Measurements from ENCODE around the gene TM4SF4. TPM values are rescaled to one million over a fixed set of nuclear protein-coding genes. Genes with fewer than 3 reads are reported as not detected.
"Not testable (repeated sequence)": the region's sequence is repeated elsewhere in the genome, so short reads cannot be mapped to it uniquely, and the experiment has no call there.

The TM4SF4 gene
- total RNA-seq, 1 donor from 2014 or later, result not detected

DNA sequence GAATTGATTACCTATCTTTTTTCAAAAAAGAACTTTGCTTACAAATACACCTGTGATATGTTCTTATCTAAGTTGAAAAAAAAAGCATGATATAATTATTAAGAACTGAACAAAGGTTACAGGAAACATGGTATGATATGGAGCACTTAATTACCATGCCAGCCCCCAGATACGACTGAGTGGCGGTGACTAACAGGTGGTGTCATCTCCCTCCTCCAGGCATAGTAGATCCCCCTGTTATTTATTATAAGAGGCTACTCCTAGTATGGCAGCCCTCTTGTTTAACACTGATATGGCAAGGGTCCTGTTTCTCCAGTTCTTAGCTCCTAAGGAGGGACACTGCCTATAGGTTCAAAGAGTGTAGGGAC, 31.0 kb upstream of the TM4SF4 start:
- H3K36me3 Mint-ChIP-seq (ENCODE audit: low read depth), result no peaks in the 10 kb centered on the region
- peaks cover 4% of the 10 kb centered on the region for H3K4me1 Mint-ChIP-seq (ENCODE audit: low read depth)
- intact Hi-C loops (cut with micrococcal nuclease), result no loop called here
- H3K27ac Mint-ChIP-seq, result no peak overlapping the region
- H3K4me3 Mint-ChIP-seq (ENCODE audit: low read depth), result no peak overlapping the region
- H3K27me3 Mint-ChIP-seq (ENCODE audit: low read depth), result peaks cover 8% of the 10 kb centered on the region
- no peaks in the 10 kb centered on the region for H3K9me3 Mint-ChIP-seq
- no peak for DNase-seq (ENCODE audit: low spot score)

- H3K4me1 Mint-ChIP-seq (ENCODE audit: low read depth); H3K9me3 Mint-ChIP-seq; H3K27ac Mint-ChIP-seq; H3K4me3 Mint-ChIP-seq (ENCODE audit: low read depth); H3K27me3 Mint-ChIP-seq (ENCODE audit: low read depth); DNase-seq (ENCODE audit: low spot score); intact Hi-C loops (cut with micrococcal nuclease); H3K36me3 Mint-ChIP-seq (ENCODE audit: low read depth): not testable (repeated sequence)
Measured at GRCh38 chr3:149444867-149445266, 29.6 kb upstream of the TM4SF4 start.

- intact Hi-C loops (cut with micrococcal nuclease), result no loop called here
- H3K27me3 Mint-ChIP-seq (ENCODE audit: low read depth), result peaks cover under 1% of the 10 kb centered on the region
- DNase-seq (ENCODE audit: low spot score), result no peak
- no peaks in the 10 kb centered on the region for H3K36me3 Mint-ChIP-seq (ENCODE audit: low read depth)
- no peak overlapping the region for H3K27ac Mint-ChIP-seq
- peaks cover 4% of the 10 kb centered on the region for H3K4me1 Mint-ChIP-seq (ENCODE audit: low read depth)
- peaks cover 22% of the 10 kb centered on the region for H3K9me3 Mint-ChIP-seq
- H3K4me3 Mint-ChIP-seq (ENCODE audit: low read depth), result no peak overlapping the region
Measured at GRCh38 chr3:149448331-149448831, 26.1 kb upstream of the TM4SF4 start.

GRCh38 chr3:149449182-149449581, 25.3 kb upstream of the TM4SF4 start:
- Mint-ChIP-seq H3K36me3 (ENCODE audit: low read depth) (no peaks in the 10 kb centered on the region), H3K4me1 (ENCODE audit: low read depth) (peaks cover 4% of the 10 kb centered on the region), H3K9me3 (peaks cover 22% of the 10 kb centered on the region), H3K4me3 (ENCODE audit: low read depth) (no peak overlapping the region), H3K27ac (no peak overlapping the region), H3K27me3 (ENCODE audit: low read depth) (no peaks in the 10 kb centered on the region)
- intact Hi-C loops (cut with micrococcal nuclease), result no loop called here
- DNase-seq (ENCODE audit: low spot score), result no peak

- intact Hi-C loops (cut with micrococcal nuclease), result no loop called here
- H3K9me3 Mint-ChIP-seq, result peaks cover 22% of the 10 kb centered on the region
Measured at GRCh38 chr3:149449799-149450198, 24.7 kb upstream of the TM4SF4 start.

GRCh38 chr3:149450281-149450680, 24.2 kb upstream of the TM4SF4 start:
- Mint-ChIP-seq H3K27ac (no peak overlapping the region), H3K36me3 (ENCODE audit: low read depth) (no peaks in the 10 kb centered on the region), H3K27me3 (ENCODE audit: low read depth) (no peaks in the 10 kb centered on the region), H3K9me3 (peaks cover 22% of the 10 kb centered on the region), H3K4me3 (ENCODE audit: low read depth) (no peak overlapping the region), H3K4me1 (ENCODE audit: low read depth) (peaks cover 4% of the 10 kb centered on the region)
- intact Hi-C loops (cut with micrococcal nuclease), result no loop called here
- no peak for DNase-seq (ENCODE audit: low spot score)

More at GRCh38 chr3:149449799-149450198, 24.7 kb upstream of the TM4SF4 start:
- Mint-ChIP-seq H3K36me3 (ENCODE audit: low read depth) (no peaks in the 10 kb centered on the region), H3K4me3 (ENCODE audit: low read depth) (no peak overlapping the region), H3K27me3 (ENCODE audit: low read depth) (no peaks in the 10 kb centered on the region), H3K27ac (no peak overlapping the region), H3K4me1 (ENCODE audit: low read depth) (peaks cover 4% of the 10 kb centered on the region)
- no peak for DNase-seq (ENCODE audit: low spot score)

DNA sequence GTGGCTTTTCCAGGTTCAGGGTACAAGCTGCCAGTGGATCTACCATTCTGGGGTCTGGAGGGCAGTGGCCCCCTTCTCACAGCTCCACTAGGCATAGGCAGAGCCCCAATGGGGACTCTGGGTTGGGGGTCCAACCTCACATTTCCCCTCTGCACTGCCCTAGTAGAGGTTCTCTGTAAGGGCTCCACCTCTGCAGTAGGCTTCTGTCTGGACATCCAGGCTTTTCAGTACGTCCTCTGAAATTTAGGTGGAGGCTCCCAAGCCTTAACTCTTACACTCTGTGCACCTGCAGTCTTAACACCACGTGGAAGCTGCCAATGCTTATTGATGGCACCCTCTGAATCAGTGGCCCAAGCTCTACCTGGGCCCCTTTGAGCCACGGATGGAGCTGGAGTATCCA, 22.5 kb upstream of the TM4SF4 start:
- H3K4me3 Mint-ChIP-seq (ENCODE audit: low read depth), result no peak overlapping the region
- H3K4me1 Mint-ChIP-seq (ENCODE audit: low read depth), result peaks cover 4% of the 10 kb centered on the region
- H3K9me3 Mint-ChIP-seq, result peaks cover 22% of the 10 kb centered on the region
- intact Hi-C loops (cut with micrococcal nuclease), result no loop called here
- peaks cover 5% of the 10 kb centered on the region for H3K27me3 Mint-ChIP-seq (ENCODE audit: low read depth)
- H3K27ac Mint-ChIP-seq, result no peak overlapping the region
- no peak for DNase-seq (ENCODE audit: low spot score)
- H3K36me3 Mint-ChIP-seq (ENCODE audit: low read depth), result no peaks in the 10 kb centered on the region

- intact Hi-C loops (cut with micrococcal nuclease), result no loop called here
- DNase-seq (ENCODE audit: low spot score), result no peak
- H3K27me3 Mint-ChIP-seq (ENCODE audit: low read depth), result peaks cover 7% of the 10 kb centered on the region
- no peak overlapping the region for H3K27ac Mint-ChIP-seq
- peaks cover 22% of the 10 kb centered on the region for H3K9me3 Mint-ChIP-seq
- no peak overlapping the region for H3K4me3 Mint-ChIP-seq (ENCODE audit: low read depth)
- peaks cover 2% of the 10 kb centered on the region for H3K4me1 Mint-ChIP-seq (ENCODE audit: low read depth)
- H3K36me3 Mint-ChIP-seq (ENCODE audit: low read depth), result no peaks in the 10 kb centered on the region
Measured at GRCh38 chr3:149453140-149453805, 21.2 kb upstream of the TM4SF4 start.

GRCh38 chr3:149454746-149455145, 19.8 kb upstream of the TM4SF4 start:
- intact Hi-C loops (cut with micrococcal nuclease), result no loop called here
- Mint-ChIP-seq H3K4me3 (ENCODE audit: low read depth) (no peak overlapping the region), H3K4me1 (ENCODE audit: low read depth) (no peaks in the 10 kb centered on the region), H3K36me3 (ENCODE audit: low read depth) (no peaks in the 10 kb centered on the region), H3K27ac (no peak overlapping the region), H3K9me3 (peaks cover 22% of the 10 kb centered on the region), H3K27me3 (ENCODE audit: low read depth) (peaks cover 7% of the 10 kb centered on the region)
- no peak for DNase-seq (ENCODE audit: low spot score)

DNA sequence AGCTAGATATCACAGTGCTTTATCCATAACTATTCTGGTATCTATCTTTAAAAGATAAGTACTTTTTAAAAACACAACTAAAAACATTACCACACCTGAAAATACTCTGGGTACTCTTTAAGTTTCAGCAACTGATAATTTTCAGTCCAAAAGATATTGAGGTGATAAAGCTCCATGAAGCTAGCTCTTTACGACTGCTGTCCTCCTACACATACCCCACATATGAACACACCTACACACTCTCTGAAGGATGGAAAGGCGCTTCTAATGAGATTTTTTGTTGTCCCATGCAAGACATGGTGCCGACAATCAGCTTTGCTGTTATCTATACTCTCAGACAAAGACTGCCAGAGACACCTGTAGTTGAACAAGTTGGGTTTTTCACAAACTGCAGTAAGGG, 19.1 kb upstream of the TM4SF4 start:
- no peak for DNase-seq (ENCODE audit: low spot score)
- H3K36me3 Mint-ChIP-seq (ENCODE audit: low read depth), result no peaks in the 10 kb centered on the region
- H3K4me3 Mint-ChIP-seq (ENCODE audit: low read depth), result no peak overlapping the region
- H3K27ac Mint-ChIP-seq, result no peak overlapping the region
- H3K9me3 Mint-ChIP-seq, result peaks cover 21% of the 10 kb centered on the region
- no peaks in the 10 kb centered on the region for H3K4me1 Mint-ChIP-seq (ENCODE audit: low read depth)
- intact Hi-C loops (cut with micrococcal nuclease), result no loop called here
- H3K27me3 Mint-ChIP-seq (ENCODE audit: low read depth), result peaks cover 7% of the 10 kb centered on the region

DNA sequence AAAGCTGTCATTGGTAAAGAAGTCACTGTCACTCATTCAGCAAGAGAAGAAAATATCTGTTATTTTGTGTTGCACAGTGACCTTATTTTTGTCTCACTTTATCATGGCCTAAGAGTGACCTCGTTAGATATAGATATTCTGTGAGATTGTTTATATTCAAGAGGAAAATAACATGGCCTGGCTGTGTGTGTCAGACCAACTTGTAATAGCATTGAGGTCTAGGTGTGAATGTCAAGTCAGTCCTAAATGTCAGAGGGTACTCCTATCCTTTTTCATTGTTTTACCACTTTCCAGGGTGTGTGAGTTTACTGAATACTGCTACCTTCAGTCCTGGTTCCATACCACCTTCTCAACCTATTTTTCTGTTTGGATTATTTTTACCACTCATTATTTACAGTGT, 18.5 kb upstream of the TM4SF4 start:
- H3K27me3 Mint-ChIP-seq (ENCODE audit: low read depth), result peaks cover 7% of the 10 kb centered on the region
- H3K4me1 Mint-ChIP-seq (ENCODE audit: low read depth), result no peaks in the 10 kb centered on the region

GRCh38 chr3:149459491-149460059, 14.9 kb upstream of the TM4SF4 start:
- H3K4me3 Mint-ChIP-seq (ENCODE audit: low read depth), result no peak overlapping the region
- H3K27me3 Mint-ChIP-seq (ENCODE audit: low read depth), result peaks cover 9% of the 10 kb centered on the region
- intact Hi-C loops (cut with micrococcal nuclease), result no loop called here
- H3K27ac Mint-ChIP-seq, result no peak overlapping the region
- no peaks in the 10 kb centered on the region for H3K36me3 Mint-ChIP-seq (ENCODE audit: low read depth)
- DNase-seq (ENCODE audit: low spot score), result no peak
- no peaks in the 10 kb centered on the region for H3K9me3 Mint-ChIP-seq
- H3K4me1 Mint-ChIP-seq (ENCODE audit: low read depth), result no peaks in the 10 kb centered on the region

More for the DNA sequence above, 18.5 kb upstream of the TM4SF4 start:
- H3K27ac Mint-ChIP-seq, result no peak overlapping the region
- H3K9me3 Mint-ChIP-seq, result peaks cover 14% of the 10 kb centered on the region
- intact Hi-C loops (cut with micrococcal nuclease), result no loop called here
- no peak for DNase-seq (ENCODE audit: low spot score)
- no peak overlapping the region for H3K4me3 Mint-ChIP-seq (ENCODE audit: low read depth)
- no peaks in the 10 kb centered on the region for H3K36me3 Mint-ChIP-seq (ENCODE audit: low read depth)

DNA sequence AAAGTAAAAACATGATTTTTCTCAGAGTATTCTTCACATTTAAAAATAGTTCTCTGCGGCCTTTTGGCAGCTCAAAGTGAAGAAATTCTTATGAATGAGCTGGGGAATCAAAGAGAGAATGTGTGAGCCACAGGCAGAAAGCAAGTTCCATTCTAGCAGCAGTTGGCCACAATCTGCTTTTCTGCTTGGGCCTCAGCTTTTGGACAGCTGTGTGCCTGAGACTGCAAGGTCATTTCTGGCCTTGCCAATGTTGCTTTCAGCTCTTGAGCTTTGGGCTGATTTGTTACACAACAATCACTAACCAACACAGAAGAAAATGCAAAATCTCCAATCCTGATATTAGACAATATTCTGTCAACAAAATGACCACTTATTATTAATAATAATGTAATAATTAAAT, 14.4 kb upstream of the TM4SF4 start:
- Mint-ChIP-seq H3K9me3 (no peaks in the 10 kb centered on the region), H3K4me3 (ENCODE audit: low read depth) (no peak overlapping the region)
- intact Hi-C loops (cut with micrococcal nuclease), result no loop called here

More for the DNA sequence above, 14.4 kb upstream of the TM4SF4 start:
- no peaks in the 10 kb centered on the region for H3K36me3 Mint-ChIP-seq (ENCODE audit: low read depth)
- no peak overlapping the region for H3K27ac Mint-ChIP-seq
- no peak for DNase-seq (ENCODE audit: low spot score)
- peaks cover 9% of the 10 kb centered on the region for H3K27me3 Mint-ChIP-seq (ENCODE audit: low read depth)
- H3K4me1 Mint-ChIP-seq (ENCODE audit: low read depth), result no peaks in the 10 kb centered on the region
